AG09309 (cell line): ENCODE measurements around the gene ZP1.

Experiments used
- DNase-seq: peaks from one replicate; pipeline ENCODE4 v3.0.0-alpha.2; 2010; ENCODE audit warnings: low read depth
- H3K4me3 ChIP-seq: 2 replicates; pipeline ENCODE4 v1.5.1; 2011; ENCODE audit warnings: mild to moderate bottlenecking, low read depth, low read length, moderate library complexity; ENCODE audit not compliant: control insufficient read depth
- CTCF ChIP-seq: IDR thresholded peaks from 2 replicates; pipeline ENCODE4 v1.5.1; 2011; ENCODE audit warnings: mild to moderate bottlenecking, low read depth, low read length, inconsistent platforms; ENCODE audit not compliant: insufficient read depth, control insufficient read depth; ENCODE audit errors: missing control alignments

ZP1 gene

GRCh38 chr11:60855726-60856633 is 11.4 kb upstream of the ZP1 start, which contains the start of gene PTGDR2:
PTGDR2 (minus strand) TSS chr11:60855950; CDS start chr11:60853722, 2,228 bp downstream.
- no peak for TF ChIP-seq CTCF
- DNase-seq: no peak
- no peak within 1 kb of the TSS for H3K4me3 ChIP-seq

GRCh38 chr11:60857378-60858232 is 9.7 kb upstream of the ZP1 start:
- TF ChIP-seq CTCF: no peak
- DNase-seq: no peak

GRCh38 chr11:60858236-60858635 is 9.1 kb upstream of the ZP1 start:
- no peak for DNase-seq
- TF ChIP-seq CTCF: no peak
- no peak overlapping the region for H3K4me3 ChIP-seq

More at GRCh38 chr11:60857378-60858232, 9.7 kb upstream of the ZP1 start:
- H3K4me3 ChIP-seq: no peak overlapping the region

GRCh38 chr11:60858731-60859464 is 8.4 kb upstream of the ZP1 start:
- TF ChIP-seq CTCF: no peak
- H3K4me3 ChIP-seq: no peak overlapping the region
- no peak for DNase-seq

DNA sequence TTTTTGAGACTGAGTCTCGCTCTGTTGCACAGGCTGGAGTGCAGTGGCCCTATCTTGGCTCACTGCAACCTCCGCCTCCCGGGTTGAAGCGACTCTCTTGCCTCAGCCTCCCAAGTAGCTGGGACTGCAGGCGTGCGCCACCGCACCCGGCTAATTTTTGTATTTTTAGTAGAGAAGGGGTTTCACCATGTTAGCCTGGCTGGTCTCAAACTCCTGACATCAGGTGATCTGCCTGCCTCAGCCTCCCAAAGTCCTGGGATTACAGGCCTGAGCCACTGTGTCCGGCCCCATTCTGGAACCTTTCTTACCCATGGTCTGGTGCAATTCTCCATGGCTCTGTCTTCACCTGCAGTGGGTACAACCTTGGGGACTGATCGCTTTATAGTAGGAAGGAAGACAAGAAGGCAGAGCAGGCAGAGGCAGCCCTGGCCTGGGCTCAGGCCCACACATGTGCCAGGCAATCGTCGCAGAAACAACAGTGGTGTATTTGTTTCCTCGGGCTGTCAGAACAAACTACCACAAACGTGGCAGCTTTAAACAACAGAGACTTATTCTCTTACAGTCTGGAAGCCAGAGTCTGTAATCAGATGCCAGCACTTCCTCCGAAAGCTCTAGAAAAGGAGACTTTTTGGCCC is 7.6 kb upstream of the ZP1 start:
- TF ChIP-seq CTCF: no peak
- no peak for DNase-seq
- no peak overlapping the region for H3K4me3 ChIP-seq

GRCh38 chr11:60860943-60861342 is 6.4 kb upstream of the ZP1 start:
- no peak for DNase-seq

More at GRCh38 chr11:60860943-60861342, 6.4 kb upstream of the ZP1 start:
- no peak for TF ChIP-seq CTCF
- H3K4me3 ChIP-seq: no peak overlapping the region
